GM21737 (cell line): ENCODE data around the gene MSLN.
"Not testable (repeated sequence)": the region's sequence is repeated elsewhere in the genome, so short reads cannot be mapped to it uniquely, and the experiment has no call there.

Experiments
- ATAC-seq: cut with Tn5 transposase; IDR thresholded peaks from one replicate; pipeline ENCODE4 v1.9.1; 2021; ENCODE audit warnings: mild to moderate bottlenecking, moderate library complexity; ENCODE audit not compliant: unreplicated experiment

Gene MSLN

DNA sequence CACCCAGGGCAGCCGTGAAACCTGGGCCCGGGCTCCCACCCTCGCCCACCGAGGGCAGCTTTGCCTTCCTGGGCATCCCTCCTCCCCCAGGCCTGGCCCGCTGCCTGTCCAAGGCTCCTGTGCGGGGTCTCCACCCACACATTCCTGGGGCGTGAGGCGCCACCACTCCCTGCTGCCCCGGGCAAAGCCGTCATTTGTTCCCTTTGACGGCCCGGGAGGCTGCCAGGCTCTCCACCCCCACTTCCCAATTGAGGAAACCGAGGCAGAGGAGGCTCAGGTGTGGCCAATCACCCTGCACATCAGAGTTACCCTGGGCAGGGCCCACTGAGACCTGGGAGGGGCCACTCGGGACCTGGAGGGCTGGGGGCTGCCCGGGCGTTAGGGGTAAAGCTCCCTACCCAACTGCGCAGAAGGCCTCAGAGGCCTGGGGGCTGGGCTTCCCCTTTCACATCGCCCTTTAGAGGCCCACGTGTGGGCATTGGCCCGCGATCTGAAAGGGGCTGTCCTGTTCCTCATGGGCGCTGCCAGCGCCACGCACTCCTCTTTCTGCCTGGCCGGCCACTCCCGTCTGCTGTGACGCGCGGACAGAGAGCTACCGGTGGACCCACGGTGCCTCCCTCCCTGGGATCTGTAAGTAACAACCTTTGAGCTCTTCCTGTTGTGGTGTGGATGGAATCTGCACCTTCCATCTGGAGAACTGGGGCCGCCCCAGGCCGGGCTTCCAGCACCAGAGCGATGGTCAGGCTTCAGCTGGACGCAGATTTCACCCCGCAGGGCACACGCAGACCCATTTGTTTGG lies at the start of gene MSLN:
Gene MSLN (plus strand): TSS at position 190 of the 799 bp plus-strand sequence. CDS start 1,947 bp downstream, outside the sequence.
- ATAC-seq = no peak

DNA sequence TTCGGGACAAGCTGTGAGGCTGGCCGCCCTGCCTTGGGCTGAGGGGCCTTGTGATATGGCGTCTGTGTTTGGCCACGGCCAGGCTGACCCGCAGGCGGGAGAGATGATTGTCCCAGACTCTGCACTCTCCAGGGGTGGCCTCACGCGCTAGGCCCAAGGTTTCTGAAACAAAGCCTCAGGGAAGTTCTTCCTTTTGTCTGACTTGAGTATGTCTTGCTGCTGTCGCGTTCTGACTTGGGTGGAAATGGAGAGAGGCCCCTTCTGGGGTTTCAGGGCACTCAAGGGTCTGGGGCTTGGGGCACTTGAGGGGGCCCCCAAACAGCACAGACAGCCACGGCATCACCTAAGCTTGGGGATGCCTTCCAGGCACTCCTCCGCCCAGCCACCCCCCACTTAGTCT lies 49.5 kb upstream of the MSLN start:
- no peak for ATAC-seq

DNA sequence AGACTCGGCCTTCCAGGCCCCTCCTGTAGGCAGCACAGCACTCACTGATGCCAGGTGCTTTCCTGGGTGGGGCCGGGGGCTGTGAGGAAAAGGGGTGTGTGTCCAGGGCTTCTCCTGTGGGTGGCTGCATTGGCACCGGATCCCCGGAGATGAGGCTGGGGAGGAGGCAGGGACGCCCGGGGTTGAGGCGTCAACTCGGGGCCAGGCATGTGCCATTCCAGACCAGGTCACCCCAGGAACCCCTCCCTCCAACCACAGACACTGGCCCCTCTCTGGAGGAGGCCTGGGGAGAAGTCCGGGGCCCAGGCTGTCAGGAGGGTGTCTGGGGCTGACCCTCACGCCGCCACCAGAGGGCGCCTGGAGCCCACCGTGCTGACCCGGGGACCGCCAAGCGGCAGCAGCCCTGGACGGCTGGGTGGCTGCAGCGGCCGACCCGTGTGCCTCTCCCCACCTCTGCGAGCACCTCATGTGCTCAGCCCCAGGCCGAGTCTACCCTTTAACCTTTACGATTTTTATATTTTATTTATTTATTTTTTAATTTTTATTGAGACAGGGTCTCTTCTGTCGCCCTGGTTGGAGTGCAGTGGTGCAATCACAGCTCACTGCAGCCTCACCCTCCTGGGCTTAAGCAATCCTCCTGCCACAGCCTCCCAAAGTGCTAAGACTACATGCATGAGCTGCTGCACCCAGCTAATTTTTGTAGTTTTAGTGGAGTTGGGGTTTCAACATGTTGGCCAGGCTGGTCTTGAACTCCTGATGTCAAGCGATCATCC lies 48.8 kb upstream of the MSLN start:
- ATAC-seq = no peak

DNA sequence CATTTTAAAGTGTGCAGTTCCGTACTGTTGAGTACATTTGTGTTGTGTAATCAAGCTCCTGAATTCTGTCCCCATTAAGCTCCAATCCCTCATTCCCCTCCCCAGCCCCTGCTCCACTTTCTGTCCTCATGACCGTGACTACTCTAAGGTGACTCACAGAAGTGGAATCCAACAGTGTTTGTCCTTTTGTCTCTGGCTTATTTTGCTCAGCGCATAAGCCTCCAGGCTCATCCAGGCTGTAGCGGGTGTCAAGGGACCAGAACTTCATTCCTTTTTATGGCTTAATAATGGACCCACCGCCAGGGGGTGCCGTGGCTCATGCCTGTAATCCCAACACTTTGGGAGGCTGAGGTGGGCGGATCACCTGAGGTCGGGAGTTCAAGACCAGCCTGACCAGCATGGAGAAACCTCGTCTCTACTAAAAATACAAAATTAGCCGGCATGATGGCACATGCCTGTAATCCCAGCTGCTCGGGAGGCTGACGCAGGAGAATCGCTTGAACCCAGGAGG lies 47.7 kb upstream of the MSLN start:
- ATAC-seq = not testable (repeated sequence)

DNA sequence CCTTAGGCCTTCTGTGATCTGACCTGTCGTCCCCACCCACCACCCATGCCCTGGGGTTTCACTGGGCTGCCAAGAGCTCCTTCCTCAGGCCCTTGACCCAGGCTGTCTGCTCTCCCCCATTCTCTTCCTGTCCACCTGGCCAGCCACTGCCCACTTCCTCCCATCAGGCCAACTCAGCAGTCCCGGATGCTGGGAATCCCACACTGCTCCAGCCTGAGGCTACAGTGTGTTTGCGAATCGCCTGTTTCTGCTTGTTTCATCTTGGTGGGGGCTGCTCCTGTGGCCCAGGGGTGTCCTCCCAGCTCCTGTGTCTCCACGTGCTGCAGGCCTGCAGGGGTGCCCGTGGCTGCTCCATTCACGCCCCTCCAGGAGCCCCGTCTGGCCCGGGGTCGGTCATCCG lies 46.5 kb upstream of the MSLN start:
- ATAC-seq = no peak

DNA sequence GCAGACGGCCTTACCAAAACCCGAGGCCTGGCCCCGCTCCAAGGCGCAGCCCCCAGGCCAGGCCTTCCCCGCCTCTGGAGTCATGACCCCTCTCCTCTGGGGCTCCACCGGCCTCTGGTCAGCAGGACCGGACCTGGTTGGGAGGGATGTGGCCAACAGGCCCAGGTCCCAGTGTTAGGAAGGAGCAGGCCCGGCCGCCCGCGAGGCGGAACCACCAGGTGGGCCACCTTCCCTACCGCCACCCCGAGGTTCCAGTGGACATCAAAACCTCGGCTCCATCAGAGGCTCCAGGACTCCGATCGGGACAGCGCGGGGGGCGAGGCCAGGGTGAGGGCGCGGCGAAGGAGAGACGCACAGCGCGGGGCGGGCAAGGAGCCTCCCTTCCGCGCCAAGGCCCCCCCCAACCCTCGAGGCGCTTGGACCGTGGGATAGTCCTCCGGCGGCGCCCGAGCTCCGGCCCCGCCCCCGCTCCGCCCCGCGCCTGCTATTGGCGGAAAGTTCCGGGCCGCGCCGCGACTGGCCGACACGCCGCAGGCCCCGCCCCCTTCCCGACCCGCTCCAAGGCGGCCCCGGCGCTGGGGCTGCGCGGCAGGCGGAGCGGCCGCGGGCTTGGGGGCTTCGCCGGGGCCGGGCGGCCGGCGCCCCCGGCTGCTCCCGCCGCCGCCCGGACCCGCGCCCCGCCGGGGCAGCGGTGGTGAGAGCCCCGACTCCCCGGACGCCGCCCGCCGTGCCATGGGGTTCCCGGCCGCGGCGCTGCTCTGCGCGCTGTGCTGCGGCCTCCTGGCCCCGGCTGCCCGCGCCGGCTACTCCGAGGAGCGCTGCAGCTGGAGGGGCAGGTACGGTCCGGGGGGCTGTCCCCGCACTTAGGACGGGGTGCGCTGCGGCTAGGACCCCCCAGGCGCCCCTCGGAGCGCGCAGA lies 45.7 kb upstream of the MSLN start, which contains the start of gene METRN:
Gene METRN (plus strand): TSS at position 561 of the 919 bp plus-strand sequence. CDS start 172 bp downstream, at position 733.
- peak; percentile 66 for ATAC-seq

DNA sequence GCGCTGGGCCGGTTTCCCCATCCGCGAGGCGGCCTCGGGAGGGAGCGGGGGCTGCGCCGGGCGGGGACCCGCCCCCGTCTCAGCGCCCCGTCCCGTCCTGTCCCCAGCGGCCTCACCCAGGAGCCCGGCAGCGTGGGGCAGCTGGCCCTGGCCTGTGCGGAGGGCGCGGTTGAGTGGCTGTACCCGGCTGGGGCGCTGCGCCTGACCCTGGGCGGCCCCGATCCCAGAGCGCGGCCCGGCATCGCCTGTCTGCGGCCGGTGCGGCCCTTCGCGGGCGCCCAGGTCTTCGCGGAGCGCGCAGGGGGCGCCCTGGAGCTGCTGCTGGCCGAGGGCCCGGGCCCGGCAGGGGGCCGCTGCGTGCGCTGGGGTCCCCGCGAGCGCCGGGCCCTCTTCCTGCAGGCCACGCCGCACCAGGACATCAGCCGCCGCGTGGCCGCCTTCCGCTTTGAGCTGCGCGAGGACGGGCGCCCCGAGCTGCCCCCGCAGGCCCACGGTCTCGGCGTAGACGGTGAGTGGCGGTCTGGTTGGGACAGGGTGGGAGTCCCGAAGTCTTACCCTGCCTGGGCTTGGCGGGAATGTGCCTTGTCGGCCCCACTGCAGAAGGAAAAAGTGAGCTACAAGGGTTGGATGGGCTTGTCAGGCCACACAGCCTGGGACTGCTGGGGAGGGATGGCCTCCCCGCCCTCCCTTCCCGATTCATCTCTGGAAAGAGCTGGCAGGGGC lies 44.9 kb upstream of the MSLN start:
- ATAC-seq = no peak

DNA sequence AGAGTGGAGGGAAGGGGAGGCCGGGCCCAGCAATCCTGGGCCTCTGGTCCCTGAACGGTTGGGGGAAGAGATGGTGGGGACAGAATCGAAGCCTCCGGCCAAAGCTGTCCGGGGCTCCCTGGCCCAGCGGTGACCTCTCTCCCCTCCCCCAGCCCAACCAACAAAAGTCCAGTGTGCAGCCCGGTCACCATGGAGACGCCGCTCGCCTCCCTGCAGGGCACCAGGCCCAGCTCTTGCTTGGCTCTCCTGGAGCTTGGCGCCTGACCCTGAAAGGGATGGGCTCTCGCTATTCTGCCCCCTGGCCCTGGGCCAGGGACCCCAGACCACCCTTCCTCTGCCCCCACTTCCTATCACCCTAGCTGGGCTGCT lies 44.4 kb upstream of the MSLN start:
- no peak for ATAC-seq

DNA sequence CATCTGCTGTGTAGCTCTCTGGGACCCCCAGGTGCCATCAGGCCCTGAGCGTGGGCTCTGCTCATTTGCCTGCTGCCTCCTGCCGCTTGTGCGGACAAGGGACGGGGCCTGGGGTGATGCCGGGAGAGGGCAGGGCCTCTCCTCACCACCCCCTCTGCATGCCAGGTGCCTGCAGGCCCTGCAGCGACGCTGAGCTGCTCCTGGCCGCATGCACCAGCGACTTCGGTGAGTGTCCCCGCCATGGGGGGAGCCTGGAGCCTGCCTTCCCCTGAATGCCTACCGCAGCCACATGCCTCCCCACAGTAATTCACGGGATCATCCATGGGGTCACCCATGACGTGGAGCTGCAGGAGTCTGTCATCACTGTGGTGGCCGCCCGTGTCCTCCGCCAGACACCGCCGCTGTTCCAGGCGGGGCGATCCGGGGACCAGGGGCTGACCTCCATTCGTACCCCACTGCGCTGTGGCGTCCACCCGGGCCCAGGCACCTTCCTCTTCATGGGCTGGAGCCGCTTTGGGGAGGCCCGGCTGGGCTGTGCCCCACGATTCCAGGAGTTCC lies 43.7 kb upstream of the MSLN start:
- ATAC-seq = no peak

DNA sequence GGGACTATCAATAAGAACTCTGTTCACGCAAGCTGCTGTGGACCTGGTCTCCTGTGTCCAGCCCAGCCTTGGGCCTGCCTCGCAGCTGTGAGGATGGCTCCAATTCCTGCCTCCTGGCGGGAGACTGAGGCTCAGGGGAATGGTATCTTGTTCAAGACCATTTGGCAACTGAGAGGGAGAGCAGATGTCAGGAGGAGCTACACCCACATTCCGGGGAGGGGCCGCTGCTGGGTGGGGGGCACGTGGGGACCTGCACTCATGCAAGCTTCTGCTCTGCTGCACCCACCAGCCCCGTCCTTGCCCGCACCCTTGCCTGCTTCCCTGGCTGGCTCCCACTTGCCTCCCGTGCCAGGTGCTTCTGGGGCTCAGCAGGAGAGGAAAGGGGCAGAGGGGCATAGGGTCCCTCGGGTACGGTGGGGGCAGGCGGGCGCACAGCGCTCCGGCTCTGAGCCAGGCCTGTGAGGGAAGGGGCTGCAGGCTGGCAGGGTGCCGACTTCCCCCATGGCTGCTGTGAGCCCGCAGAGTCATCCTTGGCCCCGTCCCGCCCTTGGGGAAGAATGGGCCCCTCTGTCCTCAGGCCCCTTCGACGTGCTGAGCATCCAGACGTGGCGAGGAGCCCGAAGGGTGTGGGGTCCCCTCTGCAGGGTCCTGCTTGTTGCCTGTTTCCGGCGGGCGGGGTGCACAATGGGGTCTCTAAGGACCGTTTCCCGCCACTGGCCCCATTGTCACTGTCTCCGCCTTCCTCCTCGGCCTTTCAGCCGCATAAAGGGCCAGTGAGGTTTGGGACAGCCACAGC lies 42.9 kb upstream of the MSLN start:
- ATAC-seq = no peak

DNA sequence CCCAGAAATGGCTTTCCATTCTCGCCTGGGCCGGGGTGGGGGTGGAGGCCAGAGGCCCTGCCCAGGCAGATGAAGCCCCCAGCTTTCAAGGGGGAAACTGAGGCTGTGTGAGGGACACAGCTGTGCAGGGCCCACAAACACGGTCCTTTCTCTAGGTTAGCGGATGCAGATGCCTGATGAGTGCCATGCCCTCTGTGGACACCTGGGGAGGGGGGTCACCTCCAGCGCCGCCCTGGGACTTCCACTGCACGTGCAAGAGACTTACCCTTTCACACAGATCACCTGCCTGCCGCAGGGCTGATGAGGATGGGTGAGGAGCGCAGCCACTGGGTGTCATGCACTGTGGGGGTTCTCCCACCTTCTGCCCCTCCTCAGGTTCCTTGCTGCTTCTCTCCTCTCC lies 42.1 kb upstream of the MSLN start:
- ATAC-seq = no peak

DNA sequence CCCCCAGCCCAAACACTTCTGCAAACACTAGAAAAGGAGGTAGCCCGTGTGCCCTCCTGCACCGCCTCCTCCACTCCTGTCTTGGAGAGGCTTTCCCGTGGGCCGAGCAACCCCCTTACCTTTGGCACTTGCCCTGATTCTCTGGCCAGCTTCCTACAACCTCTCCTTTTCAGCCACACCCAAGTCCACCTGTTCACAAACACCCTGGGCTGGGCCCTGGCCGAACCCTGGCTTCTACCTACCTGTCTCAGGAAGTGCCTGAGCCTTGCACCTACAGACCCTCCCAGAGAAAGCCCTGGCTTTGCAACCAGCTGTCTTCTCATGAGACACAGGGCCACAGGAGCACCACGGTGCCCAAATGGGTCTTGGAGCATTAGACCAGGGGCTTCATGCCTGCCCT lies 41.6 kb upstream of the MSLN start:
- ATAC-seq = no peak

DNA sequence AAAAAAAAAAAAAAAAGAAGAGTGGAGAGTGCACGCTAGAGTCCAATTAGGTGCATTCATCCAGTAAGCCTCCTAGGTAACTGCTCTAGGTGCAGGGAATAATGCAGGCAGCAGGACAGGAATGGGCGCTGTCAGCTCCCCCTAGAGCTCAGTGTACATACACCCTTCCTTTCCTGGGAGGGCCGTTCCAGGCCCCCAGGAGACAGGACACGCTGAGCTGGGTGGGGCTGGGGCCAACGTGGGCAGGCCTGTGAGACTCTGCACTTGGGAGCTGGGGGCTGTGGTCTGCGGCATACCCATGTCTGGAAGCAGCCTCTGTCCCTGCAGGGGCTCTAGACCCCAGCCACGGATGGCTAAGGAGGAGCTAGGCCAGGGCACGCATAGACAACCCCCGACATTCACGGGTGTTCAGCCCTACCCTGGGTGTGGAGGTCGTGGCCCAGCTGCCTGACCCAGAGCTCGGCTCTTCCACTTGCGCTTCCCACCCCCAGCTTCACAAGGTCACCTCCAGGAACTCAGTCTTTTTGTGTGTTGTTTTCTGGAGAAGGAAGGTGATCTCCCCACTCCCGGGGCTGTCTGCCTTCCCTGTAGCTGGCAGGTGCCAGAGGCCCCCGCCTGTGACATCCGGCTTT lies 40.6 kb upstream of the MSLN start:
- ATAC-seq = no peak

DNA sequence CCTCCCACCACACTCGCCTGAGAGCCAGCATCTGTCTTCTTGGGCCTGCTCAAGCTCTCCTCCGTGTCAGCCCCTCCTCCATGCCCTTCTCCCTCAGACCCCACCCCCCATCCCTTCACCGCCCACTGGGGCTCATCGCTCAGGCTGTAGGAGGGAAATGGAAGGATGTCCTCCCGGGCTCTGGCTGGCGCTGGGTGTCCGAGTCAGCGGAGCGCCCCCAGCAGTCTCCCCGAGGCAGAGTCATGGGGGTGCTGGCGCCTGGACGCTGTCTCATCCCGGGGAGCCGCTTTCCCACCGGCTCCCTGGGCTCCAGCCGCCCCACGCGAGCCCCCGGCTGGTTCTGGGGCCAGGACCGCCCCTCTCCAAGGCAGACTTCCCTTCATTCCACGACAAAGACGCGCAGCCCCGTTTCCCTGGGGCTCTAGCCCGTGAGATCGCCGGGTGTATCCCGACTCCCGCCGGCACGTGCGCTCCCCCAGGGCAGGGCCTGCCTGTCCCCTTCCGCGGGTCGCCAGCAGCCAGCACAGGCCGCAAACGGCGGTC lies 40.0 kb upstream of the MSLN start:
- ATAC-seq = peak; percentile 25

DNA sequence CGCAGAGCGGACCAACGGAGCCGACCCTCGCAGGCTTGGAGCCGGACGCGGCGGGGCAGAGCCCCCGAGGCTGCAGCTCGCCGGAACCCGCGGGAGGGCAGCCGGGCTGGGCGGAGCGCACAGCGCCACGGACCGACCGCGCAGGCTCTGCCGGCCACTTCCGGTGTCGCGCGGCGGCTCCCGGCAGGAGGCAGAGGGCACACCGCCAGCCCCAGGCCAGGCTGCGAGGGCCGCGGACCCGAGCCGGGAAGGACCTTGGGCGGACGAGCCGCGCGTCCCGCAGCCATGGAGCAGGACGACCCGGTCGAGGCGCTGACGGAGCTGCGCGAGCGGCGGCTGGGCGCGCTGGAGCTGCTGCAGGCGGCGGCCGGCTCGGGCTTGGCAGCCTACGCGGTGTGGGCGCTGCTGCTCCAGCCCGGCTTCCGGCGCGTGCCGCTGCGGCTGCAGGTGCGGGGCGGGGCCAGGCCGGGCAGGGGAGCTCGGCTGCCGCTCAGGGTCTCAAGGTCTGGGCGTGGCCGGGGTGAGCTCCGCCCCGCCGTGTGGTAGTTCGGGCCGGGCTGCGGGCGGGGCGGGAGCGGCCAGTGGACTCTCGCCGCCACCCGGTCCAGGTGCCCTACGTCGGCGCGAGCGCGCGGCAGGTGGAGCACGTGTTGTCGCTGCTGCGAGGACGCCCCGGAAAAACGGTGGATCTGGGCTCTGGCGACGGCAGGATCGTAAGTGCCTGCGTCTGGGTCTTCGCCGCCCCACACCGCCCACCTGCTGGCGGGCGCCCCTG lies 39.4 kb upstream of the MSLN start, which contains the start of gene ANTKMT:
Gene ANTKMT (plus strand): TSS at position 157 of the 775 bp plus-strand sequence. CDS start 129 bp downstream, at position 286.
- ATAC-seq = peak; percentile 58

DNA sequence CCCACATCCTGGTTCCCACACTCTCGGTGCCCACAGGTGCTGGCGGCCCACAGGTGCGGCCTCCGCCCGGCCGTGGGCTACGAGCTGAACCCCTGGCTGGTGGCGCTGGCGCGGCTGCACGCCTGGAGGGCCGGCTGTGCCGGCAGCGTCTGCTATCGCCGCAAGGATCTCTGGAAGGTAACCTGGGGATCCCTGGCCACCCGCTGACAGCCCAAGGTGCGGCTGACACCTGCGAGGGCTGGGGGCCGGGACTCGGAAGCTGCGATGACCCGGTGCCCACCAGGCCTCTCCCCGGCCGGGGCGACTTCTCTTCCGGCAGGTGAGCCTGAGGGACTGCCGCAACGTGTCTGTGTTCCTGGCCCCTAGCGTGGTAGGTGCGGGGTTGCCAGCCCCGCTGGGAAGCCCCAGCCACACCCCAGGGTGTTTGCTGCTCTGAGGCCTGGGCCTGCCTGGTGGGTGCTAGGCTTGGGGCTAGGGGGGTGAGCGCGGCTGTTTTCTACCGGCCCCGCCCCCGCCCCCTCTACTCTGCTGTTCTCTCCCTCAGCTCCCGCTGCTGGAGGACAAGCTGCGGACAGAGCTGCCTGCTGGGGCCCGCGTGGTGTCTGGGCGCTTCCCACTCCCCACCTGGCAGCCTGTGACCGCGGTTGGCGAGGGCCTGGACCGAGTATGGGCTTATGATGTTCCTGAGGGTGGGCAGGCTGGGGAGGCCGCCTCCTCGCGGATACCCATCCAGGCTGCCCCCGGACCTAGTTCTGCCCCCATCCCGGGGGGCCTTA lies 38.6 kb upstream of the MSLN start:
- ATAC-seq = no peak
